Esophagus muscularis mucosa (tissue), 4 donors: ENCODE results near the gene PERCC1. TPM values are rescaled to one million over a fixed set of nuclear protein-coding genes. Genes with fewer than 3 reads are reported as not detected.

Source experiments
- DNase-seq: peaks from one replicate; pipeline ENCODE4 v3.0.0-alpha.2; 2017; ENCODE audit errors: extremely low spot score
- H3K27ac ChIP-seq, 4 donors: fragments of 200-600 bp; sonication (generic); replicated peaks in 1 of 4; 1 replicate in 3 of 4; 2 replicates in 1 of 4; pipeline ENCODE4 v1.5.1; 2016 to 2019; ENCODE audit warnings: mild to moderate bottlenecking in 1 of 4
- H3K27me3 ChIP-seq, 4 donors: fragments of 200-600 bp; sonication (generic); one replicate each; pipeline versions ENCODE4 v1.5.1 to v1.6.0; 2016 to 2019
- H3K36me3 ChIP-seq, 4 donors: fragments of 200-600 bp; sonication (generic); one replicate each; pipeline ENCODE4 v1.5.1; 2016 to 2019
- H3K4me1 ChIP-seq, 4 donors: fragments of 200-600 bp; sonication (generic); one replicate each; pipeline ENCODE4 v1.5.1; 2016 to 2019
- H3K4me3 ChIP-seq, 4 donors: fragments of 200-600 bp; sonication (generic); 1 replicate in 2 of 4; 2 replicates in 2 of 4; pipeline ENCODE4 v1.5.1; 2016 to 2019; ENCODE audit warnings: mild to moderate bottlenecking in 4 of 4, moderate library complexity in 1 of 4
- H3K9me3 ChIP-seq, 4 donors: fragments of 200-600 bp; sonication (generic); 1 replicate in 3 of 4; 2 replicates in 1 of 4; pipeline ENCODE4 v1.5.1; 2016 to 2019
- EP300 ChIP-seq: sonication (generic); formaldehyde crosslinking; IDR thresholded peaks from one replicate; pipeline ENCODE4 v1.6.1; 2017; ENCODE audit warnings: antibody characterized with exemption
- POLR2A ChIP-seq: fragments of 450-650 bp; IDR thresholded peaks from one replicate; pipeline ENCODE4 v1.6.1; 2017; ENCODE audit warnings: antibody characterized with exemption, moderate library complexity, mild to moderate bottlenecking, low read depth
- POLR2AphosphoS5 ChIP-seq, 2 donors: sonication (generic); formaldehyde crosslinking; IDR thresholded peaks; one replicate each; pipeline ENCODE4 v1.6.1; 2017; ENCODE audit warnings: antibody characterized with exemption in 2 of 2
- WGBS: methylation state at CpG from one replicate; pipeline ENCODE4 v1.1.5; 2018; 5-methylcytosine and 5-hydroxymethylcytosine counted together
- intact Hi-C: fragments of 100-400 bp; cut with DNase I; formaldehyde crosslinking; loops from one replicate; pipeline ENCODE4 v1.15.1; 2023
- total RNA-seq, 4 donors: library from RNA; depleted of rRNA; stranded (reverse); fragments of >200 nt; gene quantifications; one replicate each; pipeline versions ENCODE4 v1.1.0 to v1.2.1, GENCODE V29; 2016
- TF ChIP-seq, protein P1 (sequence below), 3 experiments: fragments of 200-600 bp in 2 of 3; fragments of 450-650 bp in 1 of 3; sonication (generic) in 2 of 3; IDR thresholded peaks; one replicate each; pipeline ENCODE4 v1.5.1; 2017 to 2019; ENCODE audit warnings: antibody characterized with exemption in 3 of 3, mild to moderate bottlenecking in 2 of 3, moderate library complexity in 1 of 3

Gene PERCC1
- total RNA-seq, 4 donors from 2014 or later, result not detected

DNA sequence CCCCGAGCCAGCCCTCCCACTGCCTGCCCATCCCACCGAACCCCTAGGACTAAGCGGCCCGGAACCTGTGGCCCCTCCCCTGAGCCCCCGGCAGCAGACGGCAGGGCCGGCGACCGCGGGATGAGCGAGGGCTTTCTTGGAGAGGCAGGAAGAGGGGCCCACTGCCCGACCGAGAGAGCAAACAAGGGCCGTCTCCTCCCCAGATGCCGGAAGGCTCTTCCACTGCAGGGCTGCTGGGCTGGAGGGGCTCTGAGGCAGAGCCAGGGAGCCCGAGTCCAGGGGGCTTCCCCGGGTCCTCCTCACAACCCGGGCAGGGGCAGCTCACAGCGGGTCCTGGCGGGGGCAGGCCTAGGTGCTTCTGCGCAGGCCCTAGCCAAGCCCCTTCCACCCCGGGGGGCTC, 2.9 kb downstream of the PERCC1 start:
- H3K4me3 ChIP-seq, result no peak overlapping the region
- DNase-seq, result no peak
- H3K4me1 ChIP-seq, result peaks cover 0 to 5% (median 1%) of the 10 kb centered on the region in 4 donors
- peaks cover 0 to 16% (median 7%) of the 10 kb centered on the region in 4 donors for H3K36me3 ChIP-seq
- H3K27ac ChIP-seq, result no peak overlapping the region
- H3K9me3 ChIP-seq, result no peaks in the 10 kb centered on the region
- TF ChIP-seq POLR2AphosphoS5 (IDR thresholded peaks at IDR 0.05), result no peak
- 80% methylated on average over 2 of the region's 22 CpGs for WGBS
- peaks cover 0 to 41% (median 0%) of the 10 kb centered on the region in 4 donors for H3K27me3 ChIP-seq
- intact Hi-C loops, result no loop called here

DNA sequence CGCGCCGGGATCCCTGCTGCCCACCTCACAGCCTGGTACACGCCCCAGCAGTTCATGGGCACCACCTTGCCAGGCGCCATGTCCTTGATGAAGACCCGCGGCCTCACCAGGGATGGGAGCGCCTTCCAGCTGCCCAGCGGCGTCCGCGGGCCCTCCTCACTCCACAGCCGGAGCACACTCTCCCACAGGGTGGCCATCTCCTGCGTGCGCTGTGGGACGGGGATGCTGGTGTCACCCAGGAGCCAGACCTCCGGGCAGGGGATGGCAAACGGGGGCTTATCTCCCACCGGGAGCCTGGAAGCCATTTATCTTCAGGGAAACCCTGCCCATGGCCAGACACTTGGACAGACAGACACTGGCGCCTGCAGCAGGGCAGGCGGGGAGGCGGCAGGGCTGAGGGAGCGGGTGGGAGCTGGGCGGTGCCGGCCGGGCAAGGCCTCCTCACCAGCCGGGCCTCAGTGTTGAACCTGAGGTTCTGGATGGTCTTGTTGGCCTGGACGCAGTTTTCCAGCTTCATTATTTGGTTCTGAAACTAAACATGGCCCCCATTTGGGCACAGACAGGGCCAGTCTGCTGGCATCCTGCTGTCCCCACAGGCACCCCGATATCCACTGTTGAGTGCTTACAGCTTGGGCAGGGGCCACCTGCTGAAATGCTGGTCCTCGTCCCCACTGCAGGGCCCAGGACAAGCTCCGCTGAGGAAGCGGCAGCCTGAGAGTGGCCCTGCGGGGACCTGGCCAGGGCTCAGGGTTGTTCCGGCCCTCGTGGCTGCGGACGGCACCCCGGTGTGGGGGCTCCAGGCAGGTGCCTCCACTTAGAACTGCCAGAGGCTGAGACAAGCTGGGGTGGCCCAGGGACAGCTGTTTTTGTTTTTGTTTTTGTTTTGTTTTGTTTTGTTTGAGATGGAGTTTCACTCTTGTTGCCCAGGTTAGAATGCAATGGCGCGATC, 4.0 kb downstream of the PERCC1 start:
- intact Hi-C loops, result no loop called here

DNA sequence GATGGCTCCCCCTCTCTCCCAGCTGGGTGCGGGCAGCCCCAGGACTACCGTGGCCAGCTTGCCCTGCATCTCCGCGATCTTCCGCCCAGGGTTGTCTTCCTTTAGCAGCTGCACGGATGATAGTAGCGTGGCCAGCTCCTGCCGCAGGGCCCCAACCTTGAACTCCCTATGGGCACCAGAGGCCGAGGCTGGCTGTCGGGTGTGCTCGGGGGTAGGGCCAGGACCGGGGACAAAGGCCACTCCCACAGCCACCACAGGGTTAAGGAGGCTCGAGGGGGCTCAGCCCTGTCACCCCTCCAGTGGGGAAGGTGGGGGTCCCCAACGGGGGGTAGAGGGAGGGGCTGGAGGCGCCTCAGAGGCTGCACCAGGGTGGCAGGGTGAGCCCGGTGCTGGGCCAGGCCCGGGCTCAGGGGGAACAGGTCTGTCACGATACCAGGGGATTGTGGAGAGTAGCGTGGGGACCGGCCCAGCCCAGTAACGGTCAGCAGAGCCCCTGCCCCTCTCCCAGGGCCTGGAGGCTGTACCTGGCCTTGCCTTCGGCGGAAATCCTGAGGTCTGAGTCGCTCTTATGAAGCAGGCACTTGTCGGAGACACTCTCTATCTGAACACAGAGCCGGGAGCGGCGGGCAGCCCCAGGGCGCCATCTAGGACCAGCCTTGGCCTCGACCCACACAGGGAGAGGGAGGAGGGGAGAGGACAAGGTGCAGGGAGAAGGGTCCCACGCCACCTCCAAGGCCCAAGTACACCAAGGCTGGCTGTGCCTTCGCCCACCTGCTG, 5.2 kb downstream of the PERCC1 start:
- no peak for DNase-seq
- Histone ChIP-seq H3K4me3 (no peak overlapping the region), H3K4me1 (no peaks in the 10 kb centered on the region), H3K9me3 (no peaks in the 10 kb centered on the region), H3K27ac (no peak overlapping the region), H3K27me3 (peaks cover 0 to 27% (median 0%) of the 10 kb centered on the region in 4 donors), H3K36me3 (peaks cover 0 to 16% (median 8%) of the 10 kb centered on the region in 4 donors)
- intact Hi-C loops, result no loop called here
- TF ChIP-seq POLR2A (no peak), EP300 (no peak), POLR2AphosphoS5 (IDR thresholded peaks at IDR 0.05) (no peak)
- TF ChIP-seq, protein P1, sequence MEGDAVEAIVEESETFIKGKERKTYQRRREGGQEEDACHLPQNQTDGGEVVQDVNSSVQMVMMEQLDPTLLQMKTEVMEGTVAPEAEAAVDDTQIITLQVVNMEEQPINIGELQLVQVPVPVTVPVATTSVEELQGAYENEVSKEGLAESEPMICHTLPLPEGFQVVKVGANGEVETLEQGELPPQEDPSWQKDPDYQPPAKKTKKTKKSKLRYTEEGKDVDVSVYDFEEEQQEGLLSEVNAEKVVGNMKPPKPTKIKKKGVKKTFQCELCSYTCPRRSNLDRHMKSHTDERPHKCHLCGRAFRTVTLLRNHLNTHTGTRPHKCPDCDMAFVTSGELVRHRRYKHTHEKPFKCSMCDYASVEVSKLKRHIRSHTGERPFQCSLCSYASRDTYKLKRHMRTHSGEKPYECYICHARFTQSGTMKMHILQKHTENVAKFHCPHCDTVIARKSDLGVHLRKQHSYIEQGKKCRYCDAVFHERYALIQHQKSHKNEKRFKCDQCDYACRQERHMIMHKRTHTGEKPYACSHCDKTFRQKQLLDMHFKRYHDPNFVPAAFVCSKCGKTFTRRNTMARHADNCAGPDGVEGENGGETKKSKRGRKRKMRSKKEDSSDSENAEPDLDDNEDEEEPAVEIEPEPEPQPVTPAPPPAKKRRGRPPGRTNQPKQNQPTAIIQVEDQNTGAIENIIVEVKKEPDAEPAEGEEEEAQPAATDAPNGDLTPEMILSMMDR (IDR thresholded peaks at IDR 0.05), result no peak
- 85% methylated on average over 26 of the region's 32 CpGs for WGBS

More for the DNA sequence above, 4.0 kb downstream of the PERCC1 start:
- H3K4me3 ChIP-seq, result no peak overlapping the region
- no peak for DNase-seq
- H3K4me1 ChIP-seq, result no peaks in the 10 kb centered on the region
- TF ChIP-seq EP300 (no peak), POLR2A (no peak), POLR2AphosphoS5 (IDR thresholded peaks at IDR 0.05) (no peak)
- TF ChIP-seq, protein P1 (IDR thresholded peaks at IDR 0.05), result no peak
- no peak overlapping the region for H3K27ac ChIP-seq
- peaks cover 0 to 30% (median 0%) of the 10 kb centered on the region in 4 donors for H3K27me3 ChIP-seq
- H3K36me3 ChIP-seq, result peaks cover 0 to 16% (median 8%) of the 10 kb centered on the region in 4 donors
- no peaks in the 10 kb centered on the region for H3K9me3 ChIP-seq
- 94% methylated on average over 10 of the region's 40 CpGs for WGBS

DNA sequence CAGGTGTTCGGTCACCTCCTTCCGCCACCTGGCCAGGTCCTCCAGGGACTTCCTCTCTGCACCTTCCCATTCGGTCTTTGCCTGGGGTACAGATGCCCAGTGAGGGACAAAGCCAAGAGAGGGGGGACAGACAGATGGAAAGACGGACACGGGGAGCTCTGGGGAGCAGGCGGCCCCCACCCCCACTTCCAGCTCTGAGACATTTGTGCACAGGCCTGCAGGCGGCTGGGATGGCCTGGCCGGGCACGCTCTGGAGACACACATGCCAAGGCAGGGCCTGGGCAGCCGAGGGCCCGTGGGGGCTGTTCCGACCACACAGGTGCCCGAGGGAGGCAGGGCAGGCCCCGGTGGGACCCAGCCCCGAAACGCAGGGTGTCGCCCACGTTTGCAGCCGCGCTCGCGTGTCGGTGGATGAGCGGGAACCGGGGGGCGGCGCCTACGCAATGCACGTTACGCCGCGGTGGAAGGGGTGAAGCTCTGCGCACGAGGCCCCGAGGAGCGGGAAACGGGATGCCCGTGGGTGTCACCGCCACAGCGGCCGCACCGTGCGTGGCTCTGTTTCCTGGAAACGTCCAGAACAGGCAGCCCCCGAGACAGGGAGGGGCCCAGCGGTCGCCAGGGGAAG, 6.0 kb downstream of the PERCC1 start:
- H3K9me3 ChIP-seq, result no peaks in the 10 kb centered on the region
- H3K27ac ChIP-seq, result no peak overlapping the region
- TF ChIP-seq EP300 (no peak), POLR2AphosphoS5 (IDR thresholded peaks at IDR 0.05) (no peak), POLR2A (no peak)
- TF ChIP-seq, protein P1 (IDR thresholded peaks at IDR 0.05), result no peak
- peaks cover 0 to 16% (median 8%) of the 10 kb centered on the region in 4 donors for H3K36me3 ChIP-seq
- 88% methylated on average over 20 of the region's 47 CpGs for WGBS
- DNase-seq, result no peak
- no peaks in the 10 kb centered on the region for H3K4me1 ChIP-seq
- peaks cover 0 to 23% (median 0%) of the 10 kb centered on the region in 4 donors for H3K27me3 ChIP-seq
- intact Hi-C loops, result no loop called here
- H3K4me3 ChIP-seq, result no peak overlapping the region
